BJ (cell line): Measurements from ENCODE around the gene ELANE. TPM values are rescaled to one million over a fixed set of nuclear protein-coding genes. Genes with fewer than 3 reads are reported as not detected.

Source experiments
- CTCF ChIA-PET: fragments of 350-600 bp; formaldehyde crosslinking; extraction: SDS; loops from one replicate; lab custom pipeline; 2021; ENCODE audit warnings: antibody characterized with exemption, inconsistent platforms; lab: Yijun Ruan, JAX
- POLR2A ChIA-PET: fragments of 300-600 bp; sonication (Branson Sonifier 250); formaldehyde crosslinking; extraction: SDS; loops from one replicate; lab custom pipeline; 2021; ENCODE audit warnings: antibody characterized with exemption; lab: Charles Lee
- DNase-seq: peaks from one replicate; pipeline ENCODE4 v3.0.0-alpha.2; 2011; ENCODE audit warnings: low read depth
- H3K27me3 ChIP-seq: 2 replicates; pipeline ENCODE4 v1.6.0; 2011; ENCODE audit warnings: low read length; ENCODE audit not compliant: control insufficient read depth, insufficient read depth
- H3K36me3 ChIP-seq: 2 replicates; pipeline ENCODE4 v1.5.1; 2011; ENCODE audit warnings: low read length; ENCODE audit not compliant: control insufficient read depth, insufficient read depth
- H3K4me3 ChIP-seq: 2 replicates; pipeline ENCODE4 v1.5.1; 2011; ENCODE audit warnings: low read depth, mild to moderate bottlenecking, control low read depth, low read length
- CTCF ChIP-seq: IDR thresholded peaks from 2 replicates; pipeline ENCODE4 v1.5.1; 2011; ENCODE audit warnings: low read depth, mild to moderate bottlenecking, control low read depth, inconsistent platforms, low read length, moderate library complexity; ENCODE audit not compliant: insufficient read depth
- polyA plus RNA-seq: library from polyadenylated mRNA; depleted of rRNA; stranded (reverse); fragments of >200 nt; gene quantifications from 2 replicates; pipeline ENCODE4 v1.2.3, GENCODE V29; 2011

The ELANE gene
- polyA plus RNA-seq, 1 experiment, result 0.12 TPM

GRCh38 chr19:811506-812048 is 40.5 kb upstream of the ELANE start:
- Histone ChIP-seq H3K4me3 (no peak overlapping the region), H3K27me3 (no peaks in the 10 kb centered on the region), H3K36me3 (peaks cover 32% of the 10 kb centered on the region)
- CTCF ChIA-PET, result interaction anchor here (0.8 to 1.2 kb wide), 2 partner anchors 9 to 41 kb away, joined by 3 to 4 read pairs; no protein-coding TSS in a partner anchor
- DNase-seq, result no peak
- no peak for TF ChIP-seq CTCF
- POLR2A ChIA-PET, result no interaction called here

- Histone ChIP-seq H3K36me3 (peaks cover 26% of the 10 kb centered on the region), H3K27me3 (no peaks in the 10 kb centered on the region), H3K4me3 (no peak overlapping the region)
- ChIA-PET CTCF (interaction anchor here (0.8 to 1.2 kb wide), 2 partner anchors 10 to 41 kb away, joined by 3 to 4 read pairs; no protein-coding TSS in a partner anchor), POLR2A (no interaction called here)
- no peak for DNase-seq
- TF ChIP-seq CTCF, result no peak
These were observed 39.9 kb upstream of the ELANE start for GRCh38 chr19:812049-812746.

- POLR2A ChIA-PET, result no interaction called here
- H3K4me3 ChIP-seq, result no peak overlapping the region
- TF ChIP-seq CTCF, result no peak
- H3K27me3 ChIP-seq, result no peaks in the 10 kb centered on the region
- CTCF ChIA-PET, result no interaction called here
- H3K36me3 ChIP-seq, result peaks cover 23% of the 10 kb centered on the region
- DNase-seq, result no peak
These were observed 39.3 kb upstream of the ELANE start for GRCh38 chr19:812747-813218.

- no peak for DNase-seq
- no peak for TF ChIP-seq CTCF
- POLR2A ChIA-PET, result no interaction called here
- Histone ChIP-seq H3K36me3 (peaks cover 19% of the 10 kb centered on the region), H3K4me3 (no peak overlapping the region), H3K27me3 (no peaks in the 10 kb centered on the region)
- CTCF ChIA-PET, result no interaction called here
These were observed 38.6 kb upstream of the ELANE start for GRCh38 chr19:813219-814151.
